Gastrocnemius medialis (tissue), 4 donors: Measurements from ENCODE around the gene SIK2.

Source experiments
- POLR2A ChIP-seq, 2 donors: fragments of 450-650 bp; IDR thresholded peaks; one replicate each; pipeline ENCODE4 v1.6.1; 2017; ENCODE audit warnings: antibody characterized with exemption in 2 of 2, mild to moderate bottlenecking in 2 of 2, moderate library complexity in 2 of 2
- TF ChIP-seq, protein P1 (sequence below), 5 experiments: fragments of 450-650 bp in 3 of 5; fragments of 200-600 bp in 2 of 5; sonication (generic) in 2 of 5; IDR thresholded peaks in 4 of 5; conservative IDR thresholded peaks in 1 of 5; 1 replicate in 4 of 5; 2 replicates in 1 of 5; pipeline ENCODE4 v1.5.1; 2016 to 2019; ENCODE audit warnings: antibody characterized with exemption in 5 of 5, mild to moderate bottlenecking in 3 of 5, moderate library complexity in 3 of 5

DNA sequence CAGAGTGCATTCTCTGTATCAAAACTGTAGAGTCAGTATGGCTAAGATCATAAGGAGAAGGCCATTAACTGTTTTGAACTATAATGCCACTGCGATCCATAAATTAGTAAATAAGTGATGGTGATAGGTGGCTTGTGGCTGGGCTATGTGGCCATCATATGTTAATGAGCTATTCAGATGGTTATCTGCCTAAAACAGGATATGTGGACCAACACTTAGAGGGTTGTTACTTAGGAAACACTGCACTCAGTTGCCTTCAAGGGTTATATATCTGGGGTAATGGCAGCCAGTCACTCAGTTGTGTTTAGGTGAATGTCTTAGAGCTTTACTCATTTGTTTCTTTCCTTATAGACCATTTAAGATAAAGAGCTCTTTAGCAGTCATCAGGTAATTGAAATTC lies 97.9 kb downstream of the SIK2 start:
- TF ChIP-seq POLR2A (IDR thresholded peaks at IDR 0.05), result no peak
- TF ChIP-seq, protein P1, sequence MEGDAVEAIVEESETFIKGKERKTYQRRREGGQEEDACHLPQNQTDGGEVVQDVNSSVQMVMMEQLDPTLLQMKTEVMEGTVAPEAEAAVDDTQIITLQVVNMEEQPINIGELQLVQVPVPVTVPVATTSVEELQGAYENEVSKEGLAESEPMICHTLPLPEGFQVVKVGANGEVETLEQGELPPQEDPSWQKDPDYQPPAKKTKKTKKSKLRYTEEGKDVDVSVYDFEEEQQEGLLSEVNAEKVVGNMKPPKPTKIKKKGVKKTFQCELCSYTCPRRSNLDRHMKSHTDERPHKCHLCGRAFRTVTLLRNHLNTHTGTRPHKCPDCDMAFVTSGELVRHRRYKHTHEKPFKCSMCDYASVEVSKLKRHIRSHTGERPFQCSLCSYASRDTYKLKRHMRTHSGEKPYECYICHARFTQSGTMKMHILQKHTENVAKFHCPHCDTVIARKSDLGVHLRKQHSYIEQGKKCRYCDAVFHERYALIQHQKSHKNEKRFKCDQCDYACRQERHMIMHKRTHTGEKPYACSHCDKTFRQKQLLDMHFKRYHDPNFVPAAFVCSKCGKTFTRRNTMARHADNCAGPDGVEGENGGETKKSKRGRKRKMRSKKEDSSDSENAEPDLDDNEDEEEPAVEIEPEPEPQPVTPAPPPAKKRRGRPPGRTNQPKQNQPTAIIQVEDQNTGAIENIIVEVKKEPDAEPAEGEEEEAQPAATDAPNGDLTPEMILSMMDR (IDR thresholded peaks at IDR 0.05 in 4 of 5, conservative IDR thresholded peaks at IDR 0.05 in 1 of 5), result no peak
